ENCODE data around the gene PCNX2. TPM values are rescaled to one million over a fixed set of nuclear protein-coding genes. Genes with fewer than 3 reads are reported as not detected.

Gene PCNX2
- total and polyA plus RNA-seq, 2 of the 8 experiments (the other 6 are each of a cell fraction or from before 2014, with no cell fraction given), result 46.1 to 57.6 TPM

DNA sequence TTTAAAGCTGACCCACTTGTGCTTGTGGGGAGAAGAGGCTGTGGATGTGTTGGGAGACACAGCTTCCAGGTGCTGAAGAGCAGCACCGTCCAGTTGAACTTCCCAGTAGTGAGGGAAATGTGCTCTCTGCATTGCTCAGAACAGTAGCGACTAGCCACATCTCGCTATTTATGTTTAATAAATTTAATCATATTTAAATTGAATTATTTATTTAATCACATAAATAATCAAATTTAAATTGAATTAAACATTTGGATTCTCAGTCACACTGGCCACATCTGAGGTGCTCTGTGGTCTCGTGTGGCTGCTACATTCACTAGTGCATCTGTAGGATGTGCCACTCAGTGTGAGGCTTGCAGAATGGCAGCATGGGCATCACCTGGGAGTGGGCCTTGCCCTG, 325.0 kb downstream of the PCNX2 start:
- peaks cover 13 to 38% (median 31%) of the 10 kb centered on the region in 4 experiments; a peak in 7 of 8 replicates for H3K36me3 ChIP-seq (ENCODE audit: control insufficient read depth in 2 of 4, insufficient read depth in 4 of 4, low read length in 3 of 4)
- no peak overlapping the region for H3K14ac ChIP-seq (ENCODE audit: insufficient read length)
- H4K91ac ChIP-seq (replicated peaks; ENCODE audit: insufficient read length, low read length), result no peak overlapping the region
- H3K56ac ChIP-seq (replicated peaks; ENCODE audit: insufficient read length, low read depth, low read length), result no peak overlapping the region
- H4K5ac ChIP-seq (ENCODE audit: insufficient read length, low read depth, low read length), result no peak overlapping the region
- H2BK20ac ChIP-seq (ENCODE audit: low read length), result no peak overlapping the region
- H2AFZ ChIP-seq (ENCODE audit: low read length), result no peak overlapping the region
- no peak overlapping the region for H2BK12ac ChIP-seq (ENCODE audit: low read depth, low read length)
- no peak overlapping the region for H3K4ac ChIP-seq (replicated peaks; ENCODE audit: insufficient read length, low read depth, low read length)
- no peaks in the 10 kb centered on the region for H3K23me2 ChIP-seq (ENCODE audit: low read depth, low read length)
- H3K18ac ChIP-seq (ENCODE audit: extremely low read depth, low read length), result no peak overlapping the region
- no peak overlapping the region for H2AK5ac ChIP-seq (ENCODE audit: low read depth, low read length)
- no peak overlapping the region for H2BK15ac ChIP-seq (ENCODE audit: low read length)
- peaks cover 5 to 6% of the 10 kb centered on the region in 2 experiments for H4K20me1 ChIP-seq (replicated peaks in 1 of 2; ENCODE audit: control insufficient read depth in 1 of 2, insufficient read depth in 2 of 2, low read length in 2 of 2)
- FAIRE-seq (no peak), DNase-seq (ENCODE audit: low read depth in 1 of 2, low spot score in 2 of 2) (no peak)
- no peak overlapping the region for H3K4me2 ChIP-seq (ENCODE audit: insufficient read depth in 1 of 2, low read depth in 2 of 2, low read length in 2 of 2)
- H3K9me3 ChIP-seq (ENCODE audit: insufficient read depth in 2 of 2, low read depth in 1 of 2, low read length in 1 of 2), result no peaks in the 10 kb centered on the region
- H2BK5ac ChIP-seq (ENCODE audit: low read depth, low read length), result no peak overlapping the region
- H2BK120ac ChIP-seq (replicated peaks; ENCODE audit: low read depth, low read length), result no peak overlapping the region
- H3K79me2 ChIP-seq (ENCODE audit: control insufficient read depth in 1 of 2, insufficient read depth in 2 of 2, low read length in 2 of 2), result peaks cover 0 to 10% of the 10 kb centered on the region in 2 experiments; a peak in 1 of 4 replicates
- H3K4me3 ChIP-seq (ENCODE audit: extremely low read depth in 1 of 4, insufficient read depth in 2 of 4, low read depth in 3 of 4, low read length in 4 of 4), result no peak overlapping the region
- H3K27ac ChIP-seq (ENCODE audit: low read depth, low read length), result no peak overlapping the region
- H3K27me3 ChIP-seq (replicated peaks in 1 of 4; ENCODE audit: control insufficient read depth in 3 of 4, extremely low read depth in 1 of 4, insufficient read depth in 3 of 4, low read length in 3 of 4), result no peaks in the 10 kb centered on the region
- no peak overlapping the region for H3K9ac ChIP-seq (replicated peaks in 1 of 4; ENCODE audit: extremely low read depth in 1 of 4, low read depth in 3 of 4, low read length in 3 of 4)
- no peak overlapping the region for H4K8ac ChIP-seq (ENCODE audit: extremely low read depth, insufficient read depth, low read length)
- no peak overlapping the region for H3K23ac ChIP-seq (ENCODE audit: insufficient read length)
- WGBS, 2 experiments (ENCODE audit: extremely low coverage in 1 of 2, insufficient coverage in 1 of 2, insufficient read length in 1 of 2, insufficient replicate concordance in 2 of 2, low coverage in 1 of 2, low lambda C conversion rate in 2 of 2, missing lambda C conversion rate in 1 of 2), result 93% methylated on average over 4 of the region's 4 CpGs; no CpG with 5 or more reads in 1 of the 2 experiments
- POLR2A ChIA-PET (ENCODE audit: partially characterized antibody), result no interaction called here
- CTCF ChIA-PET (ENCODE audit: partially characterized antibody), result no interaction called here
- no peaks in the 10 kb centered on the region for H3K4me1 ChIP-seq (replicated peaks in 1 of 4; ENCODE audit: control insufficient read depth in 3 of 4, insufficient read depth in 4 of 4, low read length in 3 of 4)
- H3K79me1 ChIP-seq (ENCODE audit: low read depth, low read length), result peaks cover 1% of the 10 kb centered on the region
- no peak for TF ChIP-seq BCL11A (IDR thresholded peaks at IDR 0.05; ENCODE audit: low read depth in 2 of 2, low read length in 2 of 2)
- TF ChIP-seq TBP (IDR thresholded peaks at IDR 0.05; ENCODE audit: low read depth, low read length), result no peak
- TF ChIP-seq CBX8 (IDR thresholded peaks at IDR 0.05; ENCODE audit: borderline replicate concordance, low read depth, low read length), result no peak
- TF ChIP-seq, protein P1, sequence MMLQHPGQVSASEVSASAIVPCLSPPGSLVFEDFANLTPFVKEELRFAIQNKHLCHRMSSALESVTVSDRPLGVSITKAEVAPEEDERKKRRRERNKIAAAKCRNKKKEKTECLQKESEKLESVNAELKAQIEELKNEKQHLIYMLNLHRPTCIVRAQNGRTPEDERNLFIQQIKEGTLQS (IDR thresholded peaks at IDR 0.05; ENCODE audit: insufficient read depth, low read depth, low read length), result no peak
- no peak for TF ChIP-seq CTBP2 (IDR thresholded peaks at IDR 0.05; ENCODE audit: borderline replicate concordance, insufficient read depth, insufficient read length, low read length)
- TF ChIP-seq KDM5A (IDR thresholded peaks at IDR 0.05; ENCODE audit: low read length), result no peak
- TF ChIP-seq NRF1 (IDR thresholded peaks at IDR 0.05; ENCODE audit: low read depth, low read length), result no peak
- TF ChIP-seq TCF12 (IDR thresholded peaks at IDR 0.05; ENCODE audit: low read depth, low read length), result no peak
- TF ChIP-seq CHD1 (IDR thresholded peaks at IDR 0.05; ENCODE audit: low read depth, low read length), result no peak
- no peak for TF ChIP-seq ZNF274 (IDR thresholded peaks at IDR 0.05; ENCODE audit: borderline replicate concordance, extremely low read depth, low read length)
- TF ChIP-seq GABPA (IDR thresholded peaks at IDR 0.05; ENCODE audit: borderline replicate concordance, insufficient read depth, low read length), result no peak
- no peak for TF ChIP-seq RNF2 (IDR thresholded peaks at IDR 0.05; ENCODE audit: borderline replicate concordance, low read depth, low read length, missing control alignments, poor library complexity, severe bottlenecking)
- no peak for TF ChIP-seq GTF2F1 (IDR thresholded peaks at IDR 0.05; ENCODE audit: borderline replicate concordance, low read depth, low read length)
